ENCODE measurements around the gene SLC1A3.

The SLC1A3 gene

GRCh38 chr5:36722900-36723299, 116.5 kb downstream of the SLC1A3 start:
- no peak for DNase-seq

DNA sequence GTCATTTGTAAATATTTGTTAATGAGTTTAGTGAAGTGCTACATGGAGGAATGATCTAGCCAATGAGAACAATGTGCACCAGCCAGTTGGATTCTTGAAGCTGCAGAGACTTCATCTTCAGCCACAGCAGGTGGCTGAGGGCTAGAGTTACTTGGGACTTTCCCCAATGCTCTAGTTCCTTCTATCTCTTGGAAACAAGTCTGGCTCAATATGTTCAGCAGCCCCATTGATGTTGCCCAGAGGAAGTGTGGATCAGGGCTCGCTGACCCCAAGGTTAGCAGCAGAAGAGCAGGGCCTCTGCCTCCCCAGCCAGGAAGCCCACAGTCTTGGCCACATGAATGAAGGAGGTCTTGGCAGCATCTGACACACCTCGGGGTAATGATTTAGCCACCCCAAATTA, 117.5 kb downstream of the SLC1A3 start:
- no peak for DNase-seq

DNA sequence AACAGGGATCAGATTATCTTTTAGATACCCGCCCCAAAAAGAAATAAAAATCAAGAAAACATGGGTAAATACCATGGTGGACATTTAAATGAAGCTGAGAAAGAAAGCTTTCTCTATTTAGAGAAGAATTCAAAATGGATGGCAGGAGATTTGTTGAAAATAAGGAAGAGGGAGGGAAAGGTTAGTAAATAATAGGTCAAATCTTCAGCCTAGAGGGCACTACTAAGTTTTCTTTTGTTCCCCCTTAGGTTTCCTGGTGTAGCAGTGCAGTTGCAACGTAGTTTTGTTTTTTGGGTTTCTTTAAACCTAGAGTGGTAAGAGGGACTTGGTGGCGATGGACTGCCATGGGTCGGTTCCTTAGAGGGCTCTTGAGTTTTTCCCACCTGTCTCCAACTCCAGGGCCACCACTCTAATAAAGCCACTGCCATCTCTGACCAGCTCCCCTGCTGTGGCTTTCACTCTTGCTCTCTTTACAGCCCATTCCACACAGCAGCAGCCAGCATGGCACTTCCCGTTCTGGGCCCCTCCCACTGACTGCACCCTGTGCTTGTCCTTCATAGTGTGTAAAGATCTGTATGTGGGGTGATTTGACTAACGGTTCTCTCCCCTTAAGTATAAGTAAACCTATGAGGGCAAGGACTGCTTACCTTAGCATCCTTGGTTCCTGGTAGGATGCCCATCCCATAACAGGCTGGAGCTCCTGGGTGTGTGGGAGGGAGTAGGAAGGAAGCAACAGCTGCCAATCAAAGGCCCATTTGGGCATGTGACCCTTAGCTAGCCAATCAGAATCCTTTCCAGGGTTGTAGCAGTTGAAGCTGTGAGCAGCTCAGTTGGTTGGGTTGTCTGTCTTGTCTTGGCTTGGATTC, 118.3 kb downstream of the SLC1A3 start:
- DNase-seq = no peak

- DNase-seq = no peak
Observed at GRCh38 chr5:36726317-36726716, 119.9 kb downstream of the SLC1A3 start.

DNA sequence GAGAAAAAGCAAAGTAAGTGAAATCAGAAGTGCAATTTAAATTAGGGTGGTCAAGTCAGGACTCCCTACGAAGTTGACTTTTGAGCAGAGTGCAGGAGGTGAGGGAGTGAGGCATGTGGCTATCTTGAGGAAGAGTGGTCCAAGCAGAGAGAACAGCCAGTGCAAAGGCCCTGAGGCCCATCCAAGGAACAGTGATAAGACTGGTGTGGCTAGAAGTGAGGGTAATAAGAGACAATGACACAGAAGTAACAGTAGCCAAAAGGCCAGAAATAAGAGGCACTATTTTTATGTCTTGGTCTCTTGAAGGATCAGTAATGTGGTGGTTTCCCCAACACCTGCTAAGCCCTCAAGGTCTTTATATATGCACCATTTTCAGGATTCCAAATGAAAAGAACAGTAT, 120.4 kb downstream of the SLC1A3 start:
- DNase-seq = no peak

- peak; percentile 53 for DNase-seq
Observed at GRCh38 chr5:36728697-36729543, 122.5 kb downstream of the SLC1A3 start.

- no peak for DNase-seq
Observed at GRCh38 chr5:36730537-36731216, 124.3 kb downstream of the SLC1A3 start.

GRCh38 chr5:36733183-36733582, 126.8 kb downstream of the SLC1A3 start:
- no peak for DNase-seq

GRCh38 chr5:36734422-36734821, 128.0 kb downstream of the SLC1A3 start:
- DNase-seq = no peak

DNA sequence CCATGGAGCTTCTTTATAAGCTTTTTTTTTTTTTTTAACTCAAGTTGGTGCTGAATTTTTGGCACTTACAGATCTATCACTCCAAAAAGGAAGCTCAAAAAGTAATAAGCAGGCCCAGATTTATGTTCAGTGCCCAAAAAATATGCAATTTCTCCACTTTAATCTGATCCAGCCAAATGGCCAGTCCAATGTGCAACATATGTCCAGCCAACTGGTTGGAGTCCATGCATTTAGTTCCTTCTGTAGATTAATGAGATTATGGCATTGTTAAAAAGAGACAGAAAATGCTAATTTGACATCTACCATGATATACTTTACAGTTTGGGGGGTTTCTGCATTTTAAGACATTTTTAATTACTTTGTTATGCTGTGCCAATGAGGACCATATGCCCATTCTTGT, 129.5 kb downstream of the SLC1A3 start:
- DNase-seq = no peak

Measured in NCI-H1105 (cell line).